AG09319 (cell line): ENCODE data around the gene RASSF6.

Experiments used
- DNase-seq: peaks from one replicate; pipeline ENCODE4 v3.0.0-alpha.2; 2010; ENCODE audit warnings: low read depth; ENCODE audit errors: extremely low read depth
- TF ChIP-seq, protein P1 (sequence below): IDR thresholded peaks from 2 replicates; pipeline ENCODE4 v1.5.1; 2011; ENCODE audit warnings: low read depth, mild to moderate bottlenecking, inconsistent platforms, low read length, moderate library complexity

Gene RASSF6

DNA sequence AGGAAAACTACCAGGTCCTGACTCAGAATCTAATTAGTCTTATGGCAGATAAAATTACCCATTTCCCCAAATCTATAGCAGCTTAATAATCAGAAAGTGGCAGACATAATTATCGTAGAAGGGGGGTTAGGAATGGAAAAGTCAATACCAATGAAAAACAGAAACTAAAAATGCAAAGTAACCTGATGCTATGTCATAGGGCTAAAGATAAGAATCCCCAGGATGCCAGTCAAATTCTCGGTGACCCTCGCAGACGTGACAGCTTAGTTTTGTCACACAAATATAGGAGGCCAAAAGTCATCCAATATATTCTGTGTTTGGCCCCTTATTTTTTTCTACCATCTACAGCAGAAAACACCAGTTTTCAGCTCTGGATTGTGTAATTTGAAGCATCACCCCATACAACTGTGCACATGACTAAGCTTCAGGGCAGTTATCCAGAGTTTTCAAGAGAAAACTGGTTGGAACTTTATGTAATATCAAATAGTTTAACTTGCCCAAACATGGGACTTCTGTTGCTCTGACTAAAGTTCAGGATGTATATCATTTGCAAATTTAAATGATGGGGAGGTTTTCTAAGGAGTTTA, 30.9 kb downstream of the RASSF6 start:
- DNase-seq: peak; percentile 32

DNA sequence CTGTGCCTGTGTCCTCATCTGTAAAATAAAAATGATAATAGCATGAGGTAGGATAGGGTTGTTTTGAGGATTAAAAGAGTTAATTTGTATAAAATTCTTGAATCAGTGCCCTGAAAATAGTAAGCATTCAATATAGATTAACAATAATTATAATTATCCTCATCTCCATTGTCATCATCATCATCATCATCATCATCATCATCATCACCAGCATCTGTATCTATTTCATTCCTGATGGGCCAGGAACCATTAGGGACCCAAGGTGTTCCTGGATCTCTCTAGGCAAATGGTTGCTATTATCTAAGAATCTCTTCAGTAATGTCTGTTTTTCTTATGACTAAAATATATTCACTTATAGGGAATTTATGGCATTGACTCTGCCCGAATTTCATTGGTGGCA, 31.6 kb downstream of the RASSF6 start:
- TF ChIP-seq, protein P1, sequence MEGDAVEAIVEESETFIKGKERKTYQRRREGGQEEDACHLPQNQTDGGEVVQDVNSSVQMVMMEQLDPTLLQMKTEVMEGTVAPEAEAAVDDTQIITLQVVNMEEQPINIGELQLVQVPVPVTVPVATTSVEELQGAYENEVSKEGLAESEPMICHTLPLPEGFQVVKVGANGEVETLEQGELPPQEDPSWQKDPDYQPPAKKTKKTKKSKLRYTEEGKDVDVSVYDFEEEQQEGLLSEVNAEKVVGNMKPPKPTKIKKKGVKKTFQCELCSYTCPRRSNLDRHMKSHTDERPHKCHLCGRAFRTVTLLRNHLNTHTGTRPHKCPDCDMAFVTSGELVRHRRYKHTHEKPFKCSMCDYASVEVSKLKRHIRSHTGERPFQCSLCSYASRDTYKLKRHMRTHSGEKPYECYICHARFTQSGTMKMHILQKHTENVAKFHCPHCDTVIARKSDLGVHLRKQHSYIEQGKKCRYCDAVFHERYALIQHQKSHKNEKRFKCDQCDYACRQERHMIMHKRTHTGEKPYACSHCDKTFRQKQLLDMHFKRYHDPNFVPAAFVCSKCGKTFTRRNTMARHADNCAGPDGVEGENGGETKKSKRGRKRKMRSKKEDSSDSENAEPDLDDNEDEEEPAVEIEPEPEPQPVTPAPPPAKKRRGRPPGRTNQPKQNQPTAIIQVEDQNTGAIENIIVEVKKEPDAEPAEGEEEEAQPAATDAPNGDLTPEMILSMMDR: no peak
- no peak for DNase-seq

More for the DNA sequence above, 30.9 kb downstream of the RASSF6 start:
- TF ChIP-seq, protein P1: no peak

DNA sequence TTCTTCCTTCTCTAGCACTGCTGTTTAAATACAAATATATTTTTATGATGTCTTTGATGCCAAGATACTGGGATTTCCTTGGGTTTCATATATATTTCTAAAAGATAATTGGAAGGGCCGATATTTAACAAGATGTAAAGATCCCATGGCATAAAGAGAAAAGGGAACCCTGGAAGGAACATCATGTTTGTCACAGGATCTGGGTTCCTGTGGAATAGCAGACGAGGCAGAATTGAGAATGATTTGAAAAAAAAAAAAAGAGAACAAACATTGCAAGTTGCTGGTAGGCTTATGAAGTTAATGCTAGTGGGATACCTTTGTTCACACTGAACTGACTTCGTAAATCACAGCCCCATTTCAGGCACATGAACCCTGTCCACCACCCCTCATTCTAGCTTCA, 33.6 kb downstream of the RASSF6 start:
- no peak for DNase-seq
- TF ChIP-seq, protein P1: no peak

DNA sequence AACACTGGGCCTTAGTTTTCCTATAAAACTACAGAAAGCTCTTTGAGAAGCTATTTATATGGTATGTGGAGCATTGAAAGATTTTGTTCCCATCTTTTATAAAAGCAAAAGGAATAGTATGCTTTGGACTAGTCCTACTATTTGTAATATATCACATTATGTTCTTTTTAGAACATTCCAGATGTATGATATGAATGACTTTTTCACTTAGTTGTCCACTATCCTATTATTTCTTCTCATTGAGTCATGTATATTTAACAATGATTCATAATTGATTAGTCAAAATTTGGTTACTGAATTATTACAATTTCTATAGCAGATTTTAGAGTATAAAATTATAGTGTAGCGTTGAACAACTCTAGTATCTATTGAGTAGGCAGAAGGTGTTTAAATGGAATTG, 34.2 kb downstream of the RASSF6 start:
- TF ChIP-seq, protein P1: no peak
- no peak for DNase-seq

DNA sequence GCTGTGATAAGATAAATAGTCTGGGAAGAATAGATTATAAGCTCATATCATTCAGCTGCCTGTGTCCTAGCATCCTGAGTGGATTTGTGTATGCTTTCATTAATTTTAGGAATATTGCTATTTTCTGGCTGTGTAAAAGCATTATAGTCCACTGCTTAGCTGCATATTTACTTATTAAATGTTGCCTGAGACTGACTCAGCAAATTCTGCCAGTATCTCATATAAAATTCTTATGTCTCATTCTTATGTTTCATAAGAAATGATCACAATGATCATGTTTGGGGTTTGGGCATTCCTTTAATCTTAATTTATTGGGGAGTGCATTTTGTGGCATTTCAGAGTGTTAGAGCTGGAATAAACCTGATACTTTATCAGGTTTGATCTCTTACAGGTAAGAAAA, 34.9 kb downstream of the RASSF6 start:
- TF ChIP-seq, protein P1: no peak
- no peak for DNase-seq

DNA sequence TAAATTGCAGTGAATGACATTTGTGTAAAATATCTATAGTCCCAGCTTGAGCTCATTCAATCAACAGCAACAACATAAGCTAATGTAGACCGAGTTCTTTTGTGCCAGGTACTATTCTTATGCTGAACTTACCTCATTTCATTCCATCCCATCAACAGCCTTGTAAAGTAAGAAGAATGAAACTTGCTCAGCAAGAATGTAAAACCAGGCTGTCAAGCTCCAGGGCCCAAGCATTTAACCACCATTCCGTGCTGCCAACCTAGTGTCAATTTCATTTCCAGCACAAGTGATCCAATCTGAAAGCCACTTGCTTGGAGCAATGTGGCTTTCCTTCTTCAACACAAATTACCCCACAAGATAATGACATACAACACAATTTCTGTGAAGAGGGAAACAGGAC, 36.6 kb downstream of the RASSF6 start:
- TF ChIP-seq, protein P1: no peak
- no peak for DNase-seq

DNA sequence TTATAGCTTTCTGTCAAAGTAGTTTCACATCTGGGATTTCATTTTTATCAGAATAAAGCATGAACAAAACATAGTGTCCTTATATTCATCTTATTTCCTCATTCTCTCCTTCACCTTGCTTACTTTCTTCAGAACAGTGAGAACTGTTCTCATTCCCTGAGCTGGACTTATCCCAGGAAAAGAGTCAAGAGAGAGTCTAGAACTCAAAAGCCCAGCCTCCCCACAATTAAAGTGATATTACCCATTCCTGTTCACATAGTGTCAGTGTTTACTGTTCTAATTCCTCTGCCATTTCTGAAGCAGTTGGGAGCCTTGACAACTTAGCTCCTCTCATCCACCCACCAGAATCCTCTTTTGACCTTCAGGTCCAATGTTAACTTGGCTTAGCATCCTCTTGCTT, 42.9 kb downstream of the RASSF6 start:
- TF ChIP-seq, protein P1: no peak

More for the DNA sequence above, 42.9 kb downstream of the RASSF6 start:
- no peak for DNase-seq
